Subcutaneous adipose tissue (tissue), 4 donors: Measurements from ENCODE around the gene DLG2. TPM values are rescaled to one million over a fixed set of nuclear protein-coding genes. Genes with fewer than 3 reads are reported as not detected.

Experiments used
- total RNA-seq, 4 donors: library from RNA; depleted of rRNA; stranded (reverse); fragments of >200 nt; gene quantifications; one replicate each; pipeline ENCODE4 v1.1.0, GENCODE V29; 2016
- TF ChIP-seq, protein P1 (sequence below): fragments of 450-650 bp; IDR thresholded peaks from one replicate; pipeline ENCODE4 v1.5.1; 2016; ENCODE audit warnings: low read depth, mild to moderate bottlenecking, control low read depth, antibody characterized with exemption, moderate library complexity

Gene DLG2
- total RNA-seq, 4 donors from 2014 or later: 3.6 to 7.0 (median 6.1) TPM

- TF ChIP-seq, protein P1, sequence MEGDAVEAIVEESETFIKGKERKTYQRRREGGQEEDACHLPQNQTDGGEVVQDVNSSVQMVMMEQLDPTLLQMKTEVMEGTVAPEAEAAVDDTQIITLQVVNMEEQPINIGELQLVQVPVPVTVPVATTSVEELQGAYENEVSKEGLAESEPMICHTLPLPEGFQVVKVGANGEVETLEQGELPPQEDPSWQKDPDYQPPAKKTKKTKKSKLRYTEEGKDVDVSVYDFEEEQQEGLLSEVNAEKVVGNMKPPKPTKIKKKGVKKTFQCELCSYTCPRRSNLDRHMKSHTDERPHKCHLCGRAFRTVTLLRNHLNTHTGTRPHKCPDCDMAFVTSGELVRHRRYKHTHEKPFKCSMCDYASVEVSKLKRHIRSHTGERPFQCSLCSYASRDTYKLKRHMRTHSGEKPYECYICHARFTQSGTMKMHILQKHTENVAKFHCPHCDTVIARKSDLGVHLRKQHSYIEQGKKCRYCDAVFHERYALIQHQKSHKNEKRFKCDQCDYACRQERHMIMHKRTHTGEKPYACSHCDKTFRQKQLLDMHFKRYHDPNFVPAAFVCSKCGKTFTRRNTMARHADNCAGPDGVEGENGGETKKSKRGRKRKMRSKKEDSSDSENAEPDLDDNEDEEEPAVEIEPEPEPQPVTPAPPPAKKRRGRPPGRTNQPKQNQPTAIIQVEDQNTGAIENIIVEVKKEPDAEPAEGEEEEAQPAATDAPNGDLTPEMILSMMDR: no peak
Measured at GRCh38 chr11:84194696-84195095, 1432.4 kb downstream of the DLG2 start.

DNA sequence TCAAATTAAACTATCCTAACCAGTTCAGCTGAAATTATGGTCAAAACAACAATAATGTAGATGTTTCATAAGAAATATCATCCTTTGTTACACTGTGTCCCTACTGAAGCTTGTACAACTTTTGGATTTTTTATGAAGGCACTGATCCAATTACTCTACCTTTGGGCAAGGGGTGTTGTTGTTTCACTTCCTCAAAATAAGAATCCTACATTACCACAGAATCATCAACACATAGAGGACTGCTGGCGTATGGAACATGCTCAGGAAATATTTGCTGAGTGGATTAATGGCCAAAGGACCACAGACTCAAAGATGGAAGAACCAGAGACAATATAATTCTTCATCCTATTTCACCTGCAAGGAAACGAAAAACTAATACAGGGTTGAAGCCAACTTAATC, 1433.4 kb downstream of the DLG2 start:
- TF ChIP-seq, protein P1: no peak

- TF ChIP-seq, protein P1: no peak
Measured at GRCh38 chr11:84188521-84188920, 1438.6 kb downstream of the DLG2 start.

GRCh38 chr11:84173078-84173477, 1454.1 kb downstream of the DLG2 start:
- TF ChIP-seq, protein P1: no peak

DNA sequence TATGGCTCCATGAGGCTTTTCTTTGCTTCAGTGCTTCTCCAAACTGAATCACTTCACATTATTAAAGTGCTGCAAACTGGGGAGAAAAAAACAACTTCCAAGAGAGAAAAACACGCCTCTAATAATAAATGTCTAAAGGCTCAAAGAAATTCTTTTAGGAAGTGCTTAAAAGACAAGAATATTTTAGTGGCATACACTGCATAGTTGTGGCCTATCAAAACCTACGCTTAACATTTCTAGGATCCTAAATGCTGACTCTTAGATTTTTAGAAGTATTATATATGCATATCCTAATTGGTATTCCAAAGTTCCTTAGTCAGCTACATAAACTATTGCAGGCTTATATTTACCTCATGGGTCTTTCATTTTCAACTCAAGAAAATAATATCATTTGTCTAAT, 1462.0 kb downstream of the DLG2 start:
- TF ChIP-seq, protein P1: no peak

GRCh38 chr11:84164728-84165127, 1462.4 kb downstream of the DLG2 start:
- TF ChIP-seq, protein P1: no peak

- TF ChIP-seq, protein P1: no peak
Measured at GRCh38 chr11:84163116-84163515, 1464.0 kb downstream of the DLG2 start.

DNA sequence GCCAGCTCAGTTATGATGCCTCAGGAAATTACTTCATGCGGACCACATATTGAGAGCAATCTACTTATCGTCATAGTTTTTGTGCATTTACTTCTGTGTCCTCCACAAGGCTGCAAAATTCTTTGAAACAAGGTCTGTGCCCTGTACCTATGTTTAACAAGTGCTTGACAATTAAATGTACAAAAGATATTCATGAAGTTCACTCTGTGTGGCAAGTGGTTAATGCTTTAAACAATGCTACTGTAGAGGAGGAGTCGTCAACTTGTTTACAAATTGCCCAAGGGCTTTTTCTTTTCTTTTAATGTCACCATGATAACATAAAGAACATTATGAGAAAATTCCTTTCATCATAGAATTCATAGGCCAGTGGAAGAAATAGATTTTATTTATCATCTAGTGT, 1469.5 kb downstream of the DLG2 start:
- TF ChIP-seq, protein P1: no peak
